Uterus (tissue), 4 donors: ENCODE data around the gene PER2. TPM values are rescaled to one million over a fixed set of nuclear protein-coding genes. Genes with fewer than 3 reads are reported as not detected.

ENCODE experiments used
- DNase-seq, 2 donors: peaks; one replicate each; pipeline ENCODE4 v3.0.0-alpha.2; 2019 to 2020
- H3K27ac ChIP-seq, 2 donors: fragments of 200-600 bp; sonication (generic); 1 replicate in 1 of 2; 2 replicates in 1 of 2; pipeline ENCODE4 v1.5.1; 2016 to 2018
- H3K27me3 ChIP-seq, 2 donors: fragments of 200-600 bp; sonication (generic); one replicate each; pipeline ENCODE4 v1.5.1; 2018 to 2019; ENCODE audit warnings: control low read depth in 1 of 2
- H3K36me3 ChIP-seq, 2 donors: fragments of 200-600 bp; sonication (generic); one replicate each; pipeline ENCODE4 v1.5.1; 2019; ENCODE audit warnings: control low read depth in 1 of 2
- H3K4me1 ChIP-seq, 2 donors: fragments of 200-600 bp; sonication (generic); one replicate each; pipeline ENCODE4 v1.5.1; 2018 to 2019; ENCODE audit warnings: control low read depth in 1 of 2
- H3K4me3 ChIP-seq, 2 donors: fragments of 200-600 bp; sonication (generic); 1 replicate in 1 of 2; 2 replicates in 1 of 2; pipeline ENCODE4 v1.5.1; 2018 to 2019; ENCODE audit warnings: mild to moderate bottlenecking in 1 of 2
- H3K9me3 ChIP-seq, 2 donors: fragments of 200-600 bp; sonication (generic); one replicate each; pipeline ENCODE4 v1.5.1; 2019; ENCODE audit warnings: control low read depth in 1 of 2
- CTCF ChIP-seq, 4 experiments: fragments of 200-600 bp in 2 of 4; fragments of 450-650 bp in 2 of 4; sonication (generic) in 2 of 4; IDR thresholded peaks; one replicate each; pipeline ENCODE4 v1.5.1; 2016 to 2019; ENCODE audit warnings: antibody characterized with exemption in 4 of 4, mild to moderate bottlenecking in 2 of 4, moderate library complexity in 1 of 4
- POLR2A ChIP-seq, 2 donors: fragments of 450-650 bp; IDR thresholded peaks; one replicate each; pipeline ENCODE4 v1.6.1; 2016; ENCODE audit warnings: antibody characterized with exemption in 2 of 2, mild to moderate bottlenecking in 1 of 2, moderate library complexity in 1 of 2
- intact Hi-C: fragments of 100-400 bp; cut with DNase I; formaldehyde crosslinking; loops from one replicate; pipeline ENCODE4 v1.15.1; 2023; ENCODE audit warnings: low total_unique reads
- total RNA-seq, 4 donors: library from RNA; depleted of rRNA in 3 of 4; stranded (reverse); fragments of >200 nt in 3 of 4; gene quantifications; one replicate each; pipeline versions ENCODE4 v1.1.0 to v1.2.4, GENCODE V29; 2014 to 2023
- donor health status: DM: yes; HTN: yes; CAD: no.

PER2 gene
- total RNA-seq, 4 donors from 2014 or later, result 2.9 to 40.9 (median 19.9) TPM

GRCh38 chr2:238243496-238244076, 44.8 kb downstream of the PER2 start:
- Histone ChIP-seq H3K36me3 (no peaks in the 10 kb centered on the region), H3K9me3 (no peaks in the 10 kb centered on the region), H3K27me3 (no peaks in the 10 kb centered on the region), H3K4me3 (no peak overlapping the region), H3K27ac (peak overlapping the region; percentile 44 to 50), H3K4me1 (peaks cover 11 to 29% of the 10 kb centered on the region in 2 donors)
- no peak for DNase-seq
- TF ChIP-seq CTCF (IDR thresholded peaks at IDR 0.05) (no peak), POLR2A (IDR thresholded peaks at IDR 0.05) (no peak)
- intact Hi-C loops, result no loop called here

- Histone ChIP-seq H3K4me1 (peaks cover 11 to 29% of the 10 kb centered on the region in 2 donors), H3K36me3 (no peaks in the 10 kb centered on the region), H3K4me3 (no peak overlapping the region), H3K9me3 (no peaks in the 10 kb centered on the region), H3K27ac (peak overlapping the region; percentile 44 to 50), H3K27me3 (no peaks in the 10 kb centered on the region)
- intact Hi-C loops, result no loop called here
- peak in 1 of 2 donors; percentile 59 for DNase-seq
- TF ChIP-seq POLR2A (IDR thresholded peaks at IDR 0.05) (no peak), CTCF (IDR thresholded peaks at IDR 0.05) (no peak)
Measured at GRCh38 chr2:238242731-238243495, 45.5 kb downstream of the PER2 start.

- intact Hi-C loops, result no loop called here
- H3K27me3 ChIP-seq, result no peaks in the 10 kb centered on the region
- DNase-seq, result no peak
- H3K4me3 ChIP-seq, result no peak overlapping the region
- H3K36me3 ChIP-seq, result no peaks in the 10 kb centered on the region
- peaks cover 11 to 29% of the 10 kb centered on the region in 2 donors for H3K4me1 ChIP-seq
- H3K9me3 ChIP-seq, result no peaks in the 10 kb centered on the region
- H3K27ac ChIP-seq, result no peak overlapping the region
- TF ChIP-seq POLR2A (IDR thresholded peaks at IDR 0.05), result no peak
- TF ChIP-seq CTCF (IDR thresholded peaks at IDR 0.05), result no peak
Measured at GRCh38 chr2:238241970-238242369, 46.4 kb downstream of the PER2 start.

GRCh38 chr2:238240757-238241711, 47.4 kb downstream of the PER2 start:
- intact Hi-C loops, result no loop called here
- H3K9me3 ChIP-seq, result no peaks in the 10 kb centered on the region
- H3K36me3 ChIP-seq, result no peaks in the 10 kb centered on the region
- H3K4me3 ChIP-seq, result peak overlapping the region; percentile 21 to 26
- TF ChIP-seq CTCF (IDR thresholded peaks at IDR 0.05) (no peak), POLR2A (IDR thresholded peaks at IDR 0.05) (no peak)
- no peaks in the 10 kb centered on the region for H3K27me3 ChIP-seq
- H3K4me1 ChIP-seq, result peaks cover 11 to 29% of the 10 kb centered on the region in 2 donors
- H3K27ac ChIP-seq, result no peak overlapping the region
- DNase-seq, result no peak
